Suprapubic skin (tissue), 3 donors: ENCODE results near the gene CHEK1.

Source experiments
- POLR2A ChIP-seq, 2 donors: fragments of 450-650 bp; IDR thresholded peaks; one replicate each; pipeline ENCODE4 v1.6.1; 2017; ENCODE audit warnings: antibody characterized with exemption in 2 of 2, mild to moderate bottlenecking in 2 of 2, moderate library complexity in 2 of 2
- TF ChIP-seq, protein P1 (sequence below), 2 donors: fragments of 200-600 bp in 1 of 2; fragments of 450-650 bp in 1 of 2; sonication (generic) in 1 of 2; IDR thresholded peaks; one replicate each; pipeline ENCODE4 v1.5.1; 2016 to 2019; ENCODE audit warnings: antibody characterized with exemption in 2 of 2, mild to moderate bottlenecking in 1 of 2, moderate library complexity in 1 of 2

DNA sequence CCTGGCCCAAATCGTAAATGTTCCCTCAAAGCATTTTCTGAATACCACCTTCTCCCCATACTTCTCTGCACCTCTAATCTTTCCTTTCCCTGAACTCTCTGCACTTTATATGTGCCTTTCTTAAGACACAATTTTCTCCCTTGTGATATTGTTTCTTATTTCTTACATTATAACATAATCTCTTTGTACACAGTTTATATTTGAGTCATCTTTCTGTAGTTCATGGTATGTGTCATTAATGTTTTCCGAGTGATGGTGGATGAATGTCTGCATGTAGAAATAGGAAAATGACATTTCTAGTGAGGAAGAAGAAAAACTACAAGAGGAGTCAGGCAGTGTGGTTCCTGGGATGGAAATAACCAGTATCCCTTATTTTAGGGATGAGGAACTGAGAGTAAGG, 50.2 kb downstream of the CHEK1 start:
- TF ChIP-seq, protein P1, sequence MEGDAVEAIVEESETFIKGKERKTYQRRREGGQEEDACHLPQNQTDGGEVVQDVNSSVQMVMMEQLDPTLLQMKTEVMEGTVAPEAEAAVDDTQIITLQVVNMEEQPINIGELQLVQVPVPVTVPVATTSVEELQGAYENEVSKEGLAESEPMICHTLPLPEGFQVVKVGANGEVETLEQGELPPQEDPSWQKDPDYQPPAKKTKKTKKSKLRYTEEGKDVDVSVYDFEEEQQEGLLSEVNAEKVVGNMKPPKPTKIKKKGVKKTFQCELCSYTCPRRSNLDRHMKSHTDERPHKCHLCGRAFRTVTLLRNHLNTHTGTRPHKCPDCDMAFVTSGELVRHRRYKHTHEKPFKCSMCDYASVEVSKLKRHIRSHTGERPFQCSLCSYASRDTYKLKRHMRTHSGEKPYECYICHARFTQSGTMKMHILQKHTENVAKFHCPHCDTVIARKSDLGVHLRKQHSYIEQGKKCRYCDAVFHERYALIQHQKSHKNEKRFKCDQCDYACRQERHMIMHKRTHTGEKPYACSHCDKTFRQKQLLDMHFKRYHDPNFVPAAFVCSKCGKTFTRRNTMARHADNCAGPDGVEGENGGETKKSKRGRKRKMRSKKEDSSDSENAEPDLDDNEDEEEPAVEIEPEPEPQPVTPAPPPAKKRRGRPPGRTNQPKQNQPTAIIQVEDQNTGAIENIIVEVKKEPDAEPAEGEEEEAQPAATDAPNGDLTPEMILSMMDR (IDR thresholded peaks at IDR 0.05): no peak
- TF ChIP-seq POLR2A (IDR thresholded peaks at IDR 0.05): no peak
